Brain microvascular endothelial cell (primary cell): ENCODE results near the gene NCK1.
A peak's percentile ranks its signal among the peaks of the same experiment; 100 is the strongest.

Experiments used
- DNase-seq: peaks from one replicate; pipeline ENCODE4 v3.0.0-alpha.2; 2020
- H3K27ac ChIP-seq: fragments of 250-450 bp; sonication (Bioruptor Pico); 2 replicates; pipeline ENCODE4 v1.5.1; 2020; ENCODE audit warnings: mild to moderate bottlenecking, moderate library complexity
- H3K27me3 ChIP-seq: fragments of 250-450 bp; sonication (Bioruptor Pico); replicated peaks from 2 replicates; pipeline ENCODE4 v1.5.1; 2020; ENCODE audit warnings: mild to moderate bottlenecking
- H3K36me3 ChIP-seq: fragments of 250-450 bp; sonication (Bioruptor Pico); replicated peaks from 2 replicates; pipeline ENCODE4 v1.5.1; 2020; ENCODE audit warnings: mild to moderate bottlenecking
- H3K4me3 ChIP-seq: 2 replicates; pipeline ENCODE4 v1.5.1; 2011; ENCODE audit warnings: low read depth, mild to moderate bottlenecking, control low read depth, low read length, moderate library complexity
- in situ Hi-C: cut with HindIII; loops from 2 replicates; pipeline ENCODE4 v1.10.0; 2017; ENCODE audit warnings: low sequenced_read_pairs, low pct_ligation_motif_present
- TF ChIP-seq, protein P1 (sequence below): IDR thresholded peaks from 2 replicates; pipeline ENCODE4 v1.5.1; 2011; ENCODE audit warnings: low read depth, mild to moderate bottlenecking, moderate library complexity, low read length, control low read depth, inconsistent platforms; ENCODE audit errors: missing control alignments

The NCK1 gene

GRCh38 chr3:136990826-136991225 lies 128.8 kb downstream of the NCK1 start:
- in situ Hi-C loops = loop anchor here (25.0 kb wide), 1 partner anchor 204 kb away; no protein-coding TSS in a partner anchor
- no peak overlapping the region for H3K27ac ChIP-seq
- TF ChIP-seq, protein P1, sequence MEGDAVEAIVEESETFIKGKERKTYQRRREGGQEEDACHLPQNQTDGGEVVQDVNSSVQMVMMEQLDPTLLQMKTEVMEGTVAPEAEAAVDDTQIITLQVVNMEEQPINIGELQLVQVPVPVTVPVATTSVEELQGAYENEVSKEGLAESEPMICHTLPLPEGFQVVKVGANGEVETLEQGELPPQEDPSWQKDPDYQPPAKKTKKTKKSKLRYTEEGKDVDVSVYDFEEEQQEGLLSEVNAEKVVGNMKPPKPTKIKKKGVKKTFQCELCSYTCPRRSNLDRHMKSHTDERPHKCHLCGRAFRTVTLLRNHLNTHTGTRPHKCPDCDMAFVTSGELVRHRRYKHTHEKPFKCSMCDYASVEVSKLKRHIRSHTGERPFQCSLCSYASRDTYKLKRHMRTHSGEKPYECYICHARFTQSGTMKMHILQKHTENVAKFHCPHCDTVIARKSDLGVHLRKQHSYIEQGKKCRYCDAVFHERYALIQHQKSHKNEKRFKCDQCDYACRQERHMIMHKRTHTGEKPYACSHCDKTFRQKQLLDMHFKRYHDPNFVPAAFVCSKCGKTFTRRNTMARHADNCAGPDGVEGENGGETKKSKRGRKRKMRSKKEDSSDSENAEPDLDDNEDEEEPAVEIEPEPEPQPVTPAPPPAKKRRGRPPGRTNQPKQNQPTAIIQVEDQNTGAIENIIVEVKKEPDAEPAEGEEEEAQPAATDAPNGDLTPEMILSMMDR = no peak
- no peak for DNase-seq
- H3K36me3 ChIP-seq = no peaks in the 10 kb centered on the region
- no peak overlapping the region for H3K4me3 ChIP-seq
- no peaks in the 10 kb centered on the region for H3K27me3 ChIP-seq

DNA sequence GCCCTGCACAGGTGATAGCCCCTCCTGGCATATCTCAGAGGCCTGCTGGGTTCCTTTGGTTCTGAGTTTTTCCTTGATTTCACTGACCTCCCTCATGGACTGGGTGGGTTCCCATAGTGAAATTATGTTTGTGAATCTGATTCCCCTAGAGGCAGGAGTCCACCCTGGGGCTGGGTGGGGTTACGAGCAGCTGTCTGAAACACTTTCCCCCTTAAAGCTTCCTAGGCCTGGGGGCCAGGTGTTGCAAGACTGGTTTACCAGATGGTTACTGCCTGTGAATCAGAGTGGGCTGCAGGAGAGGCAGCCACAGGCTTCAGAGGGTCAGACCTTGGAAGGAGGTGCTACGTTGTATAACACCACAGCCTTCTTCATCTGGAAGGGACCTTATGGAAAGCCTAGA lies 130.1 kb downstream of the NCK1 start:
- TF ChIP-seq, protein P1 = no peak
- no peaks in the 10 kb centered on the region for H3K36me3 ChIP-seq
- in situ Hi-C loops = loop anchor here (25.0 kb wide), 1 partner anchor 205 kb away; no protein-coding TSS in a partner anchor
- H3K27ac ChIP-seq = no peak overlapping the region
- no peak for DNase-seq
- no peaks in the 10 kb centered on the region for H3K27me3 ChIP-seq
- no peak overlapping the region for H3K4me3 ChIP-seq

DNA sequence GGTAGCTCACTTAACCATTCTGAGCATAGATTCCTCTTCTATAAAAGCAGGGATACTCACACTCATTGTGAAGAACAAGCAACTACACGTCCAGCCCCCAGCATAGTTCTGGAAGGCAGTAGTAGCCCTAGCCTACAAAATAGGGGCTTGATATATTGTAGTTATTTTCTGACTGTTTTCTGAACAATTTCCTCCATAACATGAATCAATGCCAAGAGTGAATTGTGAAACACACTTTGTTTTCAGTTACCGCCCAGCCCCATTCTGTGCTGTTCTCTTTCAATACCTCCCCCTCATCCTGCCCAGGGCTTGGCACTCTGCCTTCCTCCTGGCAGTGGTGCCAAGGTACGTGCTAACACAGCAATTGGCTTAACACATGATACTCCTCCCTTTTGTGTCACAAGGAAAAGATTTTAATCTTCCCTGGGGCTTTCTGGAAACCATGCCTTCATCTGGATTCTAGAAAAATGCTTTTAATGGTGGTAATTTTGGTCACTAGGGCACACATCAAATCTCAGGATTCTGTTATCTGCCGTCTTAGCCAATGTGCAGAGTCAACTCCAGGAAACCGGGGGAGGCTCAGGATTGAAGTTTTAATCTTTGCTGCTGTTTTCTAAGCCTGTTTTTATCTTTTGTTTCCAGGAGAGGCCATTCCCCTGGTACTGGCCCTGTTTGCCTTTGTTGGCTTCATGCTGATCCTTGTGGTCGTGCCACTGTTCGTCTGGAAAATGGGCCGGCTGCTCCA lies 132.9 kb downstream of the NCK1 start:
- Histone ChIP-seq H3K27ac (no peak overlapping the region), H3K36me3 (no peaks in the 10 kb centered on the region), H3K4me3 (no peak overlapping the region), H3K27me3 (no peaks in the 10 kb centered on the region)
- TF ChIP-seq, protein P1 = no peak
- DNase-seq = peak; percentile 20
- in situ Hi-C loops = loop anchor here (25.0 kb wide), 1 partner anchor 208 kb away; no protein-coding TSS in a partner anchor

GRCh38 chr3:136995652-136996051 lies 133.6 kb downstream of the NCK1 start:
- Histone ChIP-seq H3K36me3 (no peaks in the 10 kb centered on the region), H3K27ac (no peak overlapping the region), H3K27me3 (no peaks in the 10 kb centered on the region), H3K4me3 (no peak overlapping the region)
- TF ChIP-seq, protein P1 = no peak
- in situ Hi-C loops = loop anchor here (25.0 kb wide), 1 partner anchor 208 kb away; no protein-coding TSS in a partner anchor
- DNase-seq = no peak
